GM06990 (cell line): ENCODE results near the gene ATP13A2.
"Not testable (repeated sequence)": the region's sequence is repeated elsewhere in the genome, so short reads cannot be mapped to it uniquely, and the experiment has no call there.

Experiments used
- DNase-seq: peaks from one replicate; pipeline ENCODE4 v3.0.0-alpha.2; 2011; ENCODE audit not compliant: insufficient read length; ENCODE audit errors: extremely low read depth
- H3K27me3 ChIP-seq: replicated peaks from 2 replicates; pipeline ENCODE4 v1.6.0; 2011; ENCODE audit warnings: low read length; ENCODE audit not compliant: control insufficient read depth, insufficient read depth
- H3K36me3 ChIP-seq: 2 replicates; pipeline ENCODE4 v1.5.1; 2011; ENCODE audit warnings: low read length; ENCODE audit not compliant: control insufficient read depth, insufficient read depth
- H3K4me3 ChIP-seq: replicated peaks from 2 replicates; pipeline ENCODE4 v1.5.1; 2011; ENCODE audit warnings: low read depth, mild to moderate bottlenecking, control low read depth, low read length
- CTCF ChIP-seq: IDR thresholded peaks from 2 replicates; pipeline ENCODE4 v1.5.1; 2011; ENCODE audit warnings: low read length, control low read depth, mild to moderate bottlenecking, inconsistent platforms; ENCODE audit not compliant: insufficient read depth, poor library complexity, severe bottlenecking

The ATP13A2 gene

GRCh38 chr1:16966282-16966681 lies 45.4 kb downstream of the ATP13A2 start:
- TF ChIP-seq CTCF, result no peak
- H3K27me3 ChIP-seq, result no peaks in the 10 kb centered on the region
- DNase-seq, result no peak
- H3K4me3 ChIP-seq, result no peak overlapping the region
- H3K36me3 ChIP-seq, result no peaks in the 10 kb centered on the region

- no peaks in the 10 kb centered on the region for H3K27me3 ChIP-seq
- no peak overlapping the region for H3K4me3 ChIP-seq
- H3K36me3 ChIP-seq, result no peaks in the 10 kb centered on the region
- no peak for DNase-seq
- no peak for TF ChIP-seq CTCF
Observed at GRCh38 chr1:16965486-16966067, 46.2 kb downstream of the ATP13A2 start.

DNA sequence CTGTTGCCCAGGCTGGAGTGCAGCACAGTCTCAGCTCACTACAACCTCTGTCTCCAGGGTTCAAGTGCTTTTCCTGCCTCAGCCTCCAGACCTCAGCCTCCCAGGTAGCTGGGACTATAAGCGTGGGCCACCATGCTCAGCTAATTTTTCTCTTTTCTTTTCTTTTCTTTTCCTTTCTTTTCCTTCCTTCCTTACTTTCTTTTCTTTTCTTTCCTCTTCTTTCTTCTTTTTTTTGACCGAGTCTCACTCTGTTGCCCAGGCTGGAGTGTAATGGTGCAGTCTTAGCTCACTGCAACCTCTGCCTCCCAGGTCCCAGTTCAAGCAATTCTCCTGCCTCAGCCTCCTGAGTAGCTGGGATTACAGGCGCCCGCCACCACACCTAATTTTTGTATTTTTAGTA lies 47.6 kb downstream of the ATP13A2 start:
- H3K27me3 ChIP-seq, DNase-seq, H3K4me3 ChIP-seq, H3K36me3 ChIP-seq: not testable (repeated sequence)

- no peak for DNase-seq
- TF ChIP-seq CTCF, result no peak
- peak overlapping the region; percentile 52; the same call in 1 of the 2 replicates for H3K4me3 ChIP-seq
- no peaks in the 10 kb centered on the region for H3K27me3 ChIP-seq
- H3K36me3 ChIP-seq, result no peaks in the 10 kb centered on the region
Observed at GRCh38 chr1:16961297-16962133, 50.2 kb downstream of the ATP13A2 start.

- peak; percentile 91 for TF ChIP-seq CTCF
- DNase-seq, result peak; percentile 80
- Histone ChIP-seq H3K27me3 (no peaks in the 10 kb centered on the region), H3K36me3 (no peaks in the 10 kb centered on the region), H3K4me3 (peak overlapping the region; percentile 52)
Observed at GRCh38 chr1:16960560-16961296, 51.0 kb downstream of the ATP13A2 start.

DNA sequence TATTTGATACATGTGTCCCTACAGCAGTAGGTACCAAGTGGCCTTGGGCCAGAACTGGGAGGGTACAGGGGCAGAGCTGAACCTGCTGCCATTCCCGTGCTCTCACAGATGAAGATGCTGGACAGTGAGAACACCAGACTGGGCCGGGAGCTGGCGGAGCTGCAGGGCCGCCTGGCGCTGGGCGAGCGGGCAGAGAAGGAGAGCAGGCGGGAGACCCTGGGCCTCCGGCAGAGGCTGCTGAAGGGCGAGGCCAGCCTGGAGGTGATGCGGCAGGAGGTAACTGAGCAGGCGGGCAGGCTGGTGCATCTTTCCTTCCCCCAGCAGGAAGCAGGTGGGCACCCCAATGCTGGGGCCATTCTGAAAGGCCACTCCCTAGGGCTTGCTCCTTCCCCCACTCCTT lies 53.3 kb downstream of the ATP13A2 start:
- H3K4me3 ChIP-seq, result no peak overlapping the region
- H3K27me3 ChIP-seq, result no peaks in the 10 kb centered on the region
- no peaks in the 10 kb centered on the region for H3K36me3 ChIP-seq
- no peak for DNase-seq
- no peak for TF ChIP-seq CTCF
